GM23338 (cell line): ENCODE measurements around the gene PSMD5. TPM values are rescaled to one million over a fixed set of nuclear protein-coding genes. Genes with fewer than 3 reads are reported as not detected.
"Not testable (repeated sequence)": the region's sequence is repeated elsewhere in the genome, so short reads cannot be mapped to it uniquely, and the experiment has no call there.

Experiments
- ATAC-seq: fragments of 200-7000 bp; cut with Tn5 transposase; 3 replicates; pipeline ENCODE4 v1.9.1; 2020
- DNase-seq: peaks from one replicate; pipeline ENCODE4 v3.0.0-alpha.2; 2015; ENCODE audit warnings: low spot score
- H2AFZ ChIP-seq: fragments of 200-600 bp; sonication (generic); 2 replicates; pipeline ENCODE4 v1.8.0; 2016; ENCODE audit warnings: antibody characterized with exemption, mild to moderate bottlenecking, moderate library complexity
- H3F3A ChIP-seq: fragments of 200-600 bp; sonication (generic); replicated peaks from 2 replicates; pipeline ENCODE4 v1.8.0; 2017; ENCODE audit warnings: antibody characterized with exemption, mixed run types, low read depth
- H3K27ac ChIP-seq: fragments of 200-600 bp; sonication (generic); 2 replicates; pipeline ENCODE4 v1.6.1; 2016; ENCODE audit warnings: low read depth
- H3K27me3 ChIP-seq: fragments of 200-600 bp; sonication (generic); 2 replicates; pipeline ENCODE4 v1.8.0; 2016; ENCODE audit warnings: mild to moderate bottlenecking, mixed run types, moderate library complexity; ENCODE audit not compliant: insufficient read depth
- H3K36me3 ChIP-seq: fragments of 200-600 bp; sonication (generic); 2 replicates; pipeline ENCODE4 v1.8.0; 2016; ENCODE audit warnings: mild to moderate bottlenecking; ENCODE audit not compliant: insufficient read depth
- H3K4me1 ChIP-seq: fragments of 200-600 bp; sonication (generic); 2 replicates; pipeline ENCODE4 v1.8.0; 2016; ENCODE audit warnings: mild to moderate bottlenecking, moderate library complexity; ENCODE audit not compliant: insufficient read depth
- H3K4me2 ChIP-seq: fragments of 200-600 bp; sonication (generic); 2 replicates; pipeline ENCODE4 v1.7.1; 2017; ENCODE audit warnings: mixed run types
- H3K4me3 ChIP-seq: fragments of 200-600 bp; sonication (generic); 2 replicates; pipeline ENCODE4 v1.6.1; 2016; ENCODE audit warnings: mixed run types
- H3K79me2 ChIP-seq: fragments of 200-600 bp; sonication (generic); replicated peaks from 2 replicates; pipeline ENCODE4 v1.8.0; 2017; ENCODE audit warnings: mild to moderate bottlenecking; ENCODE audit not compliant: insufficient read depth
- H3K9me2 ChIP-seq: fragments of 200-600 bp; sonication (generic); 2 replicates; pipeline ENCODE4 v1.8.0; 2017; ENCODE audit not compliant: insufficient read depth
- H4K20me1 ChIP-seq: fragments of 200-600 bp; sonication (generic); replicated peaks from 2 replicates; pipeline ENCODE4 v1.8.0; 2017; ENCODE audit warnings: mild to moderate bottlenecking; ENCODE audit not compliant: insufficient read depth
- H3K27ac Mint-ChIP-seq: 2 replicates; pipeline ENCODE4 v1.8.0; 2020; ENCODE audit warnings: inconsistent platforms, mild to moderate bottlenecking, moderate library complexity, mixed read lengths
- H3K27me3 Mint-ChIP-seq: 3 replicates; pipeline ENCODE4 v1.8.0; 2022; ENCODE audit warnings: low read depth, mild to moderate bottlenecking, moderate library complexity, mixed read lengths, inconsistent platforms; ENCODE audit not compliant: insufficient read depth, poor library complexity
- H3K36me3 Mint-ChIP-seq: 3 replicates; pipeline ENCODE4 v1.8.0; 2021; ENCODE audit warnings: low read depth, mild to moderate bottlenecking, inconsistent platforms, moderate library complexity, mixed read lengths
- H3K4me1 Mint-ChIP-seq: 3 replicates; pipeline ENCODE4 v1.8.0; 2020; ENCODE audit warnings: mild to moderate bottlenecking, inconsistent platforms, mixed read lengths
- H3K4me3 Mint-ChIP-seq: 3 replicates; pipeline ENCODE4 v1.8.0; 2021; ENCODE audit warnings: moderate library complexity, mild to moderate bottlenecking, inconsistent platforms, mixed read lengths
- H3K9me3 Mint-ChIP-seq: 3 replicates; pipeline ENCODE4 v1.8.0; 2020; ENCODE audit warnings: moderate library complexity, mild to moderate bottlenecking, inconsistent platforms, mixed read lengths
- CREB1 ChIP-seq: fragments of 250-450 bp; sonication (Bioruptor Pico); IDR thresholded peaks from 2 replicates; pipeline ENCODE4 v1.5.0; 2020; ENCODE audit warnings: low read depth, mild to moderate bottlenecking, moderate library complexity
- ETS1 ChIP-seq: IDR thresholded peaks from 2 replicates; pipeline ENCODE4 v1.6.1; 2016; ENCODE audit warnings: antibody characterized with exemption
- EZH2 ChIP-seq: fragments of 200-600 bp; sonication (generic); IDR thresholded peaks from one replicate; pipeline ENCODE4 v1.8.0; 2017; ENCODE audit warnings: antibody characterized with exemption, mild to moderate bottlenecking, low read depth; ENCODE audit not compliant: unreplicated experiment
- EZH2phosphoT487 ChIP-seq: fragments of 200-600 bp; sonication (generic); IDR thresholded peaks from one replicate; pipeline ENCODE4 v1.8.1; 2018; ENCODE audit warnings: antibody characterized with exemption; ENCODE audit not compliant: unreplicated experiment
- JUNB ChIP-seq: IDR thresholded peaks from one replicate; pipeline ENCODE4 v1.6.1; 2016; ENCODE audit warnings: antibody characterized with exemption; ENCODE audit not compliant: unreplicated experiment
- NANOG ChIP-seq: IDR thresholded peaks from 2 replicates; pipeline ENCODE4 v1.6.1; 2016; ENCODE audit warnings: antibody characterized with exemption, borderline replicate concordance
- REST ChIP-seq: IDR thresholded peaks from one replicate; pipeline ENCODE4 v1.6.1; 2018; ENCODE audit warnings: antibody characterized with exemption; ENCODE audit not compliant: unreplicated experiment
- STAT1 ChIP-seq: IDR thresholded peaks from one replicate; pipeline ENCODE4 v1.6.1; 2016; ENCODE audit warnings: antibody characterized with exemption; ENCODE audit not compliant: unreplicated experiment
- polyA plus RNA-seq: library from polyadenylated mRNA; unstranded; fragments of >200 nt; fragmentation: Nextera tagmentation; extraction: Ambion mirVana; gene quantifications from 2 replicates; pipeline ENCODE4 v1.2.1, GENCODE V29; 2016
- total RNA-seq: library from RNA; depleted of rRNA; stranded (reverse); fragments of >200 nt; shearing (Covaris generic); gene quantifications from 2 replicates; pipeline ENCODE4 v1.2.3, GENCODE V29; 2014
- TF ChIP-seq, protein P1 (sequence below): fragments of 250-450 bp; sonication (Bioruptor Pico); IDR thresholded peaks from 2 replicates; pipeline ENCODE4 v1.5.0; 2020; ENCODE audit warnings: mild to moderate bottlenecking, moderate library complexity

The PSMD5 gene
- total and polyA plus RNA-seq, 2 experiments from 2014 or later = 23.9 to 40.5 TPM

GRCh38 chr9:120807607-120808379 lies 34.9 kb downstream of the PSMD5 start (continued):
- TF ChIP-seq, protein P1, sequence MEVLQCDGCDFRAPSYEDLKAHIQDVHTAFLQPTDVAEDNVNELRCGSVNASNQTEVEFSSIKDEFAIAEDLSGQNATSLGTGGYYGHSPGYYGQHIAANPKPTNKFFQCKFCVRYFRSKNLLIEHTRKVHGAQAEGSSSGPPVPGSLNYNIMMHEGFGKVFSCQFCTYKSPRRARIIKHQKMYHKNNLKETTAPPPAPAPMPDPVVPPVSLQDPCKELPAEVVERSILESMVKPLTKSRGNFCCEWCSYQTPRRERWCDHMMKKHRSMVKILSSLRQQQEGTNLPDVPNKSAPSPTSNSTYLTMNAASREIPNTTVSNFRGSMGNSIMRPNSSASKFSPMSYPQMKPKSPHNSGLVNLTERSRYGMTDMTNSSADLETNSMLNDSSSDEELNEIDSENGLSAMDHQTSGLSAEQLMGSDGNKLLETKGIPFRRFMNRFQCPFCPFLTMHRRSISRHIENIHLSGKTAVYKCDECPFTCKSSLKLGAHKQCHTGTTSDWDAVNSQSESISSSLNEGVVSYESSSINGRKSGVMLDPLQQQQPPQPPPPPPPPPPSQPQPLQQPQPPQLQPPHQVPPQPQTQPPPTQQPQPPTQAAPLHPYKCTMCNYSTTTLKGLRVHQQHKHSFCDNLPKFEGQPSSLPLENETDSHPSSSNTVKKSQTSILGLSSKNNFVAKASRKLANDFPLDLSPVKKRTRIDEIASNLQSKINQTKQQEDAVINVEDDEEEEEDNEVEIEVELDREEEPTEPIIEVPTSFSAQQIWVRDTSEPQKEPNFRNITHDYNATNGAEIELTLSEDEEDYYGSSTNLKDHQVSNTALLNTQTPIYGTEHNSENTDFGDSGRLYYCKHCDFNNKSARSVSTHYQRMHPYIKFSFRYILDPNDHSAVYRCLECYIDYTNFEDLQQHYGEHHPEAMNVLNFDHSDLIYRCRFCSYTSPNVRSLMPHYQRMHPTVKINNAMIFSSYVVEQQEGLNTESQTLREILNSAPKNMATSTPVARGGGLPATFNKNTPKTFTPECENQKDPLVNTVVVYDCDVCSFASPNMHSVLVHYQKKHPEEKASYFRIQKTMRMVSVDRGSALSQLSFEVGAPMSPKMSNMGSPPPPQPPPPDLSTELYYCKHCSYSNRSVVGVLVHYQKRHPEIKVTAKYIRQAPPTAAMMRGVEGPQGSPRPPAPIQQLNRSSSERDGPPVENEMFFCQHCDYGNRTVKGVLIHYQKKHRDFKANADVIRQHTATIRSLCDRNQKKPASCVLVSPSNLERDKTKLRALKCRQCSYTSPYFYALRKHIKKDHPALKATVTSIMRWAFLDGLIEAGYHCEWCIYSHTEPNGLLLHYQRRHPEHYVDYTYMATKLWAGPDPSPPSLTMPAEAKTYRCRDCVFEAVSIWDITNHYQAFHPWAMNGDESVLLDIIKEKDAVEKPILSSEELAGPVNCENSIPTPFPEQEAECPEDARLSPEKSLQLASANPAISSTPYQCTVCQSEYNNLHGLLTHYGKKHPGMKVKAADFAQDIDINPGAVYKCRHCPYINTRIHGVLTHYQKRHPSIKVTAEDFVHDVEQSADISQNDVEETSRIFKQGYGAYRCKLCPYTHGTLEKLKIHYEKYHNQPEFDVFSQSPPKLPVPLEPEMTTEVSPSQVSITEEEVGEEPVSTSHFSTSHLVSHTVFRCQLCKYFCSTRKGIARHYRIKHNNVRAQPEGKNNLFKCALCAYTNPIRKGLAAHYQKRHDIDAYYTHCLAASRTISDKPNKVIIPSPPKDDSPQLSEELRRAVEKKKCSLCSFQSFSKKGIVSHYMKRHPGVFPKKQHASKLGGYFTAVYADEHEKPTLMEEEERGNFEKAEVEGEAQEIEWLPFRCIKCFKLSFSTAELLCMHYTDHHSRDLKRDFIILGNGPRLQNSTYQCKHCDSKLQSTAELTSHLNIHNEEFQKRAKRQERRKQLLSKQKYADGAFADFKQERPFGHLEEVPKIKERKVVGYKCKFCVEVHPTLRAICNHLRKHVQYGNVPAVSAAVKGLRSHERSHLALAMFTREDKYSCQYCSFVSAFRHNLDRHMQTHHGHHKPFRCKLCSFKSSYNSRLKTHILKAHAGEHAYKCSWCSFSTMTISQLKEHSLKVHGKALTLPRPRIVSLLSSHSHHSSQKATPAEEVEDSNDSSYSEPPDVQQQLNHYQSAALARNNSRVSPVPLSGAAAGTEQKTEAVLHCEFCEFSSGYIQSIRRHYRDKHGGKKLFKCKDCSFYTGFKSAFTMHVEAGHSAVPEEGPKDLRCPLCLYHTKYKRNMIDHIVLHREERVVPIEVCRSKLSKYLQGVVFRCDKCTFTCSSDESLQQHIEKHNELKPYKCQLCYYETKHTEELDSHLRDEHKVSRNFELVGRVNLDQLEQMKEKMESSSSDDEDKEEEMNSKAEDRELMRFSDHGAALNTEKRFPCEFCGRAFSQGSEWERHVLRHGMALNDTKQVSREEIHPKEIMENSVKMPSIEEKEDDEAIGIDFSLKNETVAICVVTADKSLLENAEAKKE = no peak
- no peak for TF ChIP-seq EZH2
- TF ChIP-seq CREB1 = no peak
- TF ChIP-seq NANOG = no peak
- TF ChIP-seq ETS1 = no peak
- no peak for TF ChIP-seq JUNB
- TF ChIP-seq STAT1 = no peak
- TF ChIP-seq REST = no peak
- no peak for TF ChIP-seq EZH2phosphoT487

DNA sequence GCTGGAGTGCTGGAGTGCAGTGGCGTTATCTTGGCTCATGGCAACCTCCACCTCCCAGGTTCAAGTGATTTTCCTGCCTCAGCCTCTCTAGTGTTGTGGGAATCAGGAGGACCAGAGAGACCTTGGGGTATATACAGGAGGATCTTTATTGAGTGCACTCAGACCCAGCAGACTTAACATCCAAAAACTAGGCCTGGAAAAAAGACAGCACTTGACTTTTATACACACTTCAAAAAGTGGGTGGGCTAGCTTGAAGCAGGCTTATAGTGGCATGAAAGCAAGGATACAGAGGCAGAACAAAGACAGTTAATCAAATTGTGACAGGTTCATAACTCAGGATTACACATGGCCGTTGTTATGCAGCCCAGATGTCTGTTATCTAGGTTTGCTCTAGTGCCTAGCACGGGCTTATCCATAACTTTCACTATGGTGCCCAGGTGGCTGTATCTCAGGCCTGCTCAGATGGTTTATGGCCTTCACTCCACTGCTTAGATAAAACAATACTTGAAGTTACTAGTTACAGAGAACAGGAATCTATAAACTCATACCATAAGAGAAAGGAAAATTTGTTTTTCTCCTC lies 37.8 kb downstream of the PSMD5 start:
- H3K27ac ChIP-seq, H3K4me3 Mint-ChIP-seq, H3K4me3 ChIP-seq, H3K36me3 ChIP-seq, H4K20me1 ChIP-seq, DNase-seq, H2AFZ ChIP-seq, H3K79me2 ChIP-seq, H3K4me1 ChIP-seq, H3K4me1 Mint-ChIP-seq, H3K9me2 ChIP-seq, ATAC-seq, H3K27ac Mint-ChIP-seq, H3F3A ChIP-seq, H3K4me2 ChIP-seq, H3K27me3 ChIP-seq, H3K27me3 Mint-ChIP-seq: not testable (repeated sequence)
- H3K36me3 Mint-ChIP-seq = peaks cover 28% of the 10 kb centered on the region
- peaks cover 46% of the 10 kb centered on the region for H3K9me3 Mint-ChIP-seq
